Measurements from ENCODE around the gene CLTCL1.

Gene CLTCL1

DNA sequence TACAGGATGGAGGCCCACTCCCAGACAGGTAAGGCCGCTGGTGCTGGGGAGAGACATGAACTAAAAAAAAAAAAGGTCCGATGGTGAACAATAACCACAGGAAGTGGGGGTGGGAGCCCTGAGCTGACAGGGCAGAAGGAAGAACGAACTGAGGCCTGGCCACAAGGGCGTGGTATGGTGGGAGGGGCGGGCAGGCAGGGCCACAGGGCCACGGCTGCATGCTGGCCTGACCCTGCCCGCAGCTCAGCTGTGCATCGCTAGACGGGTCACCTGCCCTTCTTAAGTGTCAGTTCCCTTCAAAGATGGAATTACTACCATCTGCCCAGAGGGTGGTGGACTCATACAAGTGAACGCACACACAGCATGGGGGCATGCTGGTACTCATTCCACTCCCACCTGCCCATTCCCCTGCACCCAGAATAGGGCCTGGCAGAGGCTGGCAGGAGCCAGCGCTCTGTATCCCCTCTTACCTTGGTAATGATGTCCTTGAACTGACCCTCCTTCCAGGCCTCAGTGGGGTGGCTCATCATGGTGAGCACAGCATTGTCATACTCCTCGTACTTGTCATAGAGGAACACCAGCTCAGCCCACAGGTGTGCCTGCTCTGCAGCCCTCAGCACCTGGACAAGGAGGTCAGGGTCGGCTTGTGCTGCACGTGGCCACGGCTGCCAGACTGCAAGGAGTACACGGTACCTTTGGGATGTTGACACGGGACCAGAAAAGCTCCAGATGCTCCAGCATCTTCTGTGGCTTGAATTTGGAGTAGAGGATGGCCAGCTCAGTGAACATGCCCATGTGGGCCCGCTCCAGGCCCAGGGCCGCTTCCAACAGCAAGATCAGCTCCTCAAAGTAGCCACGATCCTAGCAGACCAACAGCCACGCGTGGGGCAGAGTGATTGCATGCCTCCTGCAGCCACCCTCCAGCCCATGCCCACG is 95.5 kb downstream of the CLTCL1 start:
- DNase-seq (ENCODE audit: low read depth) = no peak

GRCh38 chr22:19194766-19195536 is 96.6 kb downstream of the CLTCL1 start:
- DNase-seq (ENCODE audit: low read depth) = no peak

DNA sequence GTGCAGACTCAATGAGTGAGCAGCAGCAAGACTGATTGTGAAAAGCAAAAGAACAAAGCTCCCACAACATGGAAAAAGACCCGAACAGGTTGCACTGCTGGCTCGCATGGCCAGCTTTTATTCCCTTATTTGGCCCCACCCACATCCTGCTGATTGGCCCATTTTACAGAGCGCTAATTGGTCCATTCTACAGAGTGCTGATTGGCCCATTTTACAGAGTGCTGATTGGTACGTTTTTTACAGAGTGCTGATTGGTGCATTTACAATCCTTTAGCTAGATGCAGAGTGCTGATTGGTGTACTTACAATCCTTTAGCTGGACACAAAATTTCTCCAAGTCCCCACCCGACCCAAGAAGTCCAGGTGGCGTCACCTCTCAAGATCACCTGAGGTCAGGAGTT is 97.6 kb downstream of the CLTCL1 start:
- no peak for DNase-seq (ENCODE audit: low read depth)

GRCh38 chr22:19187716-19188563 is 103.6 kb downstream of the CLTCL1 start:
- DNase-seq (ENCODE audit: low read depth) = no peak

- no peak for DNase-seq (ENCODE audit: low read depth)
Observed at GRCh38 chr22:19184276-19184997, 107.1 kb downstream of the CLTCL1 start.

GRCh38 chr22:19183216-19183615 is 108.3 kb downstream of the CLTCL1 start:
- no peak for DNase-seq (ENCODE audit: low read depth)

DNA sequence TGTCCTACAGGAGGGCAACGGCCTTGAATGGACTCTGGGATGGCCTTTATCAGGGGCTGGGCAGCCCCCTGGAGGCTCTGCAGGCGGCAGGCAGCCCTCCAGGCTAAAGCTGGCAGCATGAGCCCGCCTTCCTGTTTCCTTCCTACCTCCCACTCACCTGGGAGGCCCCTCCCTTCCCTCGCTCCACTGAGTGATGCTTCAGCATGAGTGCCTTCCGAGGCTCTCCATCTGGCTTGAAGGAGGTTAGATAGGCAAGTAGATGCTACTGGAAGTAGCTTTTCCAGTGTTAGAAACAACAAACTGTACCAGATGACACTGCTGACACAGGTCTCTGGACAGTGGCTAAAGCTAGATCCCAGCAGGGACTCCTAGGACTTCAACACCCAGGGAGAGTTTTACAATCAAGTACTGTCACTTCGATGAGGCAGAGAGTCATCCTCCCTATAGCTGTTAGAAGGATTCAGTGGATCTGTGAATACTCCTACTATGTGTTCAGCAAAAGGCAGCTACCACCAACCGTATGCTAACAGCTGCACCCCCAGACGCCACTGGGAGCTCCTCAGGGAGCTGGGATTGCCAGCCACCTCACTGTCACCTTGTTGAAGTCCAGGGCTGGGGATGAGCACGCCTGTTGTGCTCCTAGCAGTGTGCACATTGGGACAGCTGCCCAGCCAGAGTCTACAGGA is 108.9 kb downstream of the CLTCL1 start:
- DNase-seq (ENCODE audit: low read depth) = no peak

DNA sequence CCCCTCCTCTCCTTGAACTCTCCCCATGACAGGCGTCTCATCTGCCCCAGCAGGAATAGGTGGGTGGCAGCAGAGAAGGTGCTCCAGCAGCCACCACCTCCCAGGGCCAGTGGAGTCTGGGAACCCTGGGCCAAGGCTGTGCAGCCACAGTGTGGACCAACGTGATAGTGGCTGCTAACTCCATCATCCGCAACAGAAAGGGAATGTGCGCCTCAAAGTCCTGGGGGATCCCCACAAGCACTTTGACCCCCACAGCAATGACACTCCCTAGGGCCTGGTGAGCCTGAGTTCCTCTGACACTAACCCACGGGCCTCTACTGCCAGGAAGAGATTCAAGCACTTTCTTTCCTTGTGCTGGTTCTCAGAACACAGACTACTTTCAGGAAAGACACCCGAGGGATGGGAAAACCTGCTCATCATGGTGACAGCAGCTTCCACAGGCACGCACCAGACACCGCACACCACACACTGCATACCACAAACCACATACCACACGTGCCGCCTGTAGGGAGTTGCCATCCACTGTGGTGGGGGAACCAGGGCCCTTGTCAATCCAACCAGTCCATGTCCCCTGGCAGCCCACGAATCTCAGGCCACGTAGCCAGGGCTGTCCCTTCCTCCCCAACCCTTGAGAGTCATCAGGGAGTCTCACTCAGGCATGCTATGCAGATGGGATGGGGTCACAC is 109.6 kb downstream of the CLTCL1 start:
- no peak for DNase-seq (ENCODE audit: low read depth)

- no peak for DNase-seq (ENCODE audit: low read depth)
Observed at GRCh38 chr22:19180740-19181410, 110.6 kb downstream of the CLTCL1 start.

DNA sequence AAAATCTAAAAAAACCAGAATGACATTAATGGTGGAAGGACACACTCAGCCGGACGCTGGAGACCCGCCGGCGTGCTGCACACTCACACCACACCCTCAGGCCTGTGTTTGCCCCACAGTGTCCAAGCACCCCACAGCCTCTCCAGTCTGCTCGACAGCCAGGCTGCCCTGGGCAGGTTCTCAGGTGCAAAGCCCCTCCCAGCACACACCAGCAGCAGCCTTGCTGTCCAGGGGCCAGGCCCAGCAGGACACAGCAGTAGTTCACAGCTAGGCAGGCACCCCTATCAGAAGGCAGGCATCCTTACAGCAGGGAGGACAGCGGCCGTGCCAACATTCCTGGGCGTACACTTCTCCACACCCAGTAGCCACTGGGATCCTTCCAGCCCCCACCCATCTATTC is 111.3 kb downstream of the CLTCL1 start:
- DNase-seq (ENCODE audit: low read depth) = no peak

- no peak for DNase-seq (ENCODE audit: low read depth)
Observed at GRCh38 chr22:19179497-19180048, 111.9 kb downstream of the CLTCL1 start.

DNA sequence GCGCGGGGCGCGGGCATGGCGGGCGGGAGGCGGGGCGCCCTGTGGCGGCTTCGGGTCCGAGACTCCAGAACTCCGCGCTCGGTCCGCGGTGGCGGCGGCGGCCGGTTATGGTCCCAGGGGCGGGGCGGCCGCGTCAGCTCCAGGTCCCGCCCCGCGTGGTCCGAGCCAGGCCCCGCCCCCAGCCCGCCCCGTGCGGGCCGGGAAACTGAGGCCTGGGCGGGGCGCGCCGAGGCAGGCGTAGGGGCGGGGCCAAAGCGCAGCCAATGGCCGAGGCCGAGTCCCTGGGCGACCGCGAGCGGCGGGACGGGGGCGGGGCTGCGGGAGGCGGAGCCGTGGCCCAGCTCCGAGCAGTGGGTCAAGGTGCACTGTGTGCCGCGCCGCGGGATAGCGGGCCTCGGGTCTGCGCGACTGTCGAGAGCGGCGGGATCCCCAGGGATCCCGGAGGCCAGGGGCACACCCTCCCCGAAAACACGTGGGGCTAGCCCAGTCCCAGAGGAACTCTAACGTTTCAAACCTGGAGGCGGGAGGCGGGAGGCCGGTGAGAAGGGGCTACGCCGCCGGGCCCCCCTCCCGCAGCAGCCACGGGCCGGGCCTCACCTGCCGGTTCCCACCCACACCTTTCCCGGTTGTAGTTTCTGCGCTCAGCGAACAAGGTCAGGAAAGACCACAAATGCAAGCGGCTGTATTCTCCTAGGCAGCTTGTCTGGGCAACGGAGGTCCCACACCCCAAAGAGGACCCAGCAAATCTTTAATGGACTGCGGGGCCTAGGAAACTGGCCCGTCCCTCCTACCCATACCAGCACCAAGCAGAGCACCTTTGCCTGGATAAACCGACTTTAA is 112.6 kb downstream of the CLTCL1 start, which contains the start of gene SLC25A1:
Gene SLC25A1 (minus strand): TSS at position 80 of the 840 bp plus-strand sequence. CDS start 63 bp downstream, at position 17.
- DNase-seq (ENCODE audit: low read depth) = peak; percentile 80

DNA sequence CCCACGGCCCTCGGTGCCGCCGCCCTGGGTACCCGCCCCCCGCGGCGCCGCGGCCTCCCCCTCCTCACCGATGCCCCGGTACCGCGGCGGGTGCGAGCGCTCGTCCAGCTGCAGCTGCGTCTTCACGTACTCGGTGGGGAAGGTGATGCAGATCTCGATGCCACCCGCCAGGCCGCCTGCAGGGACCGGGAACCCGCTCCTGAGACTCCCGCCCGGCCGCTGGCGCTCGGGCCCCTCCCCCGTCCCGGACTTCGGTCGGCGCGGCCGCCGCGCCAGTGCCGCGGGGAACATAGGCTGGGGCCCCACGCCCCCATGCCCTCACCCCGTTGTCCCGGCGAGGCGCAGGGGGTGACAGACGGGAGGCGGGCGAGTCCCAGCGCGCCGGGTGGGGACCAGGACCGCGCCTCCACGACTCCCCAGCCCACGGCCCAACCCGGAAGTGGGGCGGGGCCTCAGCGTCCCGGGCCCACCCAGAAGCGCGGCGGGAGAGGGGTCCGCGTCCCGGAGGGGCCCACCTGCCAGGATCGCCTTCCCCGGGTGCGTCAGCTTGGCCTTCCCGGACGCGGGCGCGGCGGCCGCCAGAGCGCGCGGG is 113.4 kb downstream of the CLTCL1 start:
- DNase-seq (ENCODE audit: low read depth) = peak; percentile 47

DNA sequence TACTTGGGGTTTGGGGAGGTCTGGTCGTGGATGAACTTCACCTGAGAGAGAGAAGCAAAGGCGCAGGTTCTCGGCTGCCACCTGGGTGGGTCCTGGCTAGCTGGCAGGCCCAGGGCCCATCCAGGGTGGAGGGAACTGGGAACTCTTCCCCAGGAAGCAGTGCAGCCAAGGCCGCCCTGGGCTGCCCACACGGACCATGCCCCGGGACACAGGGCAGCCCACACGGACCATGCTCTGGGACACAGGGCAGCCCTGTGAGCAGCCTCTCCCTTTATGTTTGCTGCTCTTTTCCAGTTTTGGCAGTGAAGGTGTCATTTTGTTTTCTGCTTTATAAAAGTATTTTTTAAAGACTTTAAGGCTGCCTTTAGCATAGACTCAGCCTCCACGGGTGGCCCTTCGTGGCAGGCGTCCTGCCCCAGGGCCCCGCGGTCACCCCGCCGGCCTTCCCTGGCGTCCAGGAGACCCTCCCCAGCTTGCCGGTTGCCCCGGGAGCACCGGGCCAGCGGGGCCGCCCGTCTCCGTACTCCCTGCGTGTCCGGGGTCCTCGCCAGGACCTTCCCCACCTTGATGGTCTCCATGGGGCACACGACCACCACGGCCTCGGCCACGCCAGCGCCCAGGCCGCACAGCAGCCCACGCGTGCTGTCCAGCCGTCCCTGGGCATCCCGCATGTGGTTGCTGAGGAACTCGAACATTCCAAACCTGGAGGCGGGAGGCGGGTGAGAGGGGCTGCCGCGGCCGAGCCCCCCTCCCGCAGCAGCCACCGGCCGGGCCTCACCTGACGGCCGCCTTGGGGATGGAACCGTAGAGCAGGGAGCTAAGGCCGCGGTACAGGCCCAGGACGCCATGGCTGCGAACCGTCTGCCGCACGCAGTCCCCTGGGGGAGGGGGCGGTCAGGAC is 114.1 kb downstream of the CLTCL1 start:
- DNase-seq (ENCODE audit: low read depth) = no peak

- no peak for DNase-seq (ENCODE audit: low read depth)
Observed at GRCh38 chr22:19176732-19177131, 114.8 kb downstream of the CLTCL1 start.

- no peak for DNase-seq (ENCODE audit: low read depth)
Observed at GRCh38 chr22:19176175-19176643, 115.3 kb downstream of the CLTCL1 start.

Measured in activated T-helper 9 cell treated with anti-CD3 and anti-CD28 coated beads, Interleukin-2, amount 50 U/mL, for 16 hours (primary cell).